H9 (cell line): ENCODE results near the gene TTC28. TPM values are rescaled to one million over a fixed set of nuclear protein-coding genes. Genes with fewer than 3 reads are reported as not detected.

Experiments
- DNase-seq: peaks from one replicate; pipeline ENCODE4 v3.0.0-alpha.2; 2017
- H2AFZ ChIP-seq: one replicate; pipeline ENCODE4 v1.6.1; 2013; ENCODE audit warnings: mild to moderate bottlenecking, low read length, control low read depth, moderate library complexity
- H2AK5ac ChIP-seq: 2 replicates; pipeline ENCODE4 v1.6.1; 2013; ENCODE audit warnings: low read length, control low read depth, mixed read lengths; ENCODE audit not compliant: insufficient read length
- H2BK120ac ChIP-seq: one replicate; pipeline ENCODE4 v1.6.1; 2013; ENCODE audit warnings: low read depth, mild to moderate bottlenecking, low read length, control low read depth, inconsistent platforms; ENCODE audit not compliant: poor library complexity, severe bottlenecking
- H2BK12ac ChIP-seq: 2 replicates; pipeline ENCODE4 v1.6.1; 2013; ENCODE audit warnings: low read length, control low read depth, mixed read lengths, low read depth; ENCODE audit not compliant: insufficient read length
- H2BK15ac ChIP-seq: 2 replicates; pipeline ENCODE4 v1.6.1; 2013; ENCODE audit warnings: low read depth, low read length, control low read depth
- H2BK20ac ChIP-seq: one replicate; pipeline ENCODE4 v1.6.1; 2013; ENCODE audit warnings: low read depth, mild to moderate bottlenecking, low read length, control low read depth, inconsistent platforms; ENCODE audit not compliant: poor library complexity, severe bottlenecking
- H2BK5ac ChIP-seq: 2 replicates; pipeline ENCODE4 v1.6.1; 2013; ENCODE audit warnings: low read length, control low read depth, mixed read lengths; ENCODE audit not compliant: insufficient read length
- H3K14ac ChIP-seq: 2 replicates; pipeline ENCODE4 v1.6.1; 2013; ENCODE audit warnings: low read length, control low read depth; ENCODE audit not compliant: insufficient read depth
- H3K18ac ChIP-seq: 2 replicates; pipeline ENCODE4 v1.6.1; 2013; ENCODE audit warnings: low read depth, mild to moderate bottlenecking, mixed read lengths, low read length, control low read depth; ENCODE audit not compliant: insufficient read length
- H3K23ac ChIP-seq: 2 replicates; pipeline ENCODE4 v1.6.1; 2013; ENCODE audit warnings: low read length, control low read depth, mixed read lengths, low read depth; ENCODE audit not compliant: insufficient read length
- H3K23me2 ChIP-seq: 2 replicates; pipeline ENCODE4 v1.6.1; 2013; ENCODE audit warnings: low read depth, mild to moderate bottlenecking, mixed read lengths, low read length, control low read depth; ENCODE audit not compliant: insufficient read length, poor library complexity, severe bottlenecking
- H3K27ac ChIP-seq: 2 replicates; pipeline ENCODE4 v1.5.1; 2013; ENCODE audit warnings: low read length, control low read depth, mixed read lengths, low read depth; ENCODE audit not compliant: insufficient read length
- H3K27me3 ChIP-seq: 2 replicates; pipeline ENCODE4 v1.6.1; 2013; ENCODE audit warnings: low read length, control low read depth, inconsistent platforms; ENCODE audit not compliant: insufficient read depth
- H3K4ac ChIP-seq: 2 replicates; pipeline ENCODE4 v1.6.1; 2013; ENCODE audit warnings: low read depth, mild to moderate bottlenecking, control low read depth, inconsistent platforms, low read length, moderate library complexity
- H3K4me1 ChIP-seq: 2 replicates; pipeline ENCODE4 v1.6.1; 2013; ENCODE audit warnings: low read length, control low read depth, inconsistent platforms; ENCODE audit not compliant: insufficient read depth
- H3K4me2 ChIP-seq: 2 replicates; pipeline ENCODE4 v1.6.1; 2013; ENCODE audit warnings: low read length, control low read depth, mixed read lengths; ENCODE audit not compliant: insufficient read length, insufficient read depth
- H3K56ac ChIP-seq: 2 replicates; pipeline ENCODE4 v1.6.1; 2013; ENCODE audit warnings: low read depth, mild to moderate bottlenecking, mixed read lengths, low read length, control low read depth; ENCODE audit not compliant: insufficient read length
- H3K79me1 ChIP-seq: 2 replicates; pipeline ENCODE4 v1.6.1; 2013; ENCODE audit warnings: low read depth, mild to moderate bottlenecking, moderate library complexity, low read length, control low read depth, inconsistent platforms; ENCODE audit not compliant: insufficient read depth, poor library complexity, severe bottlenecking
- H3K79me2 ChIP-seq: 2 replicates; pipeline ENCODE4 v1.6.1; 2013; ENCODE audit warnings: low read length, control low read depth, inconsistent platforms; ENCODE audit not compliant: insufficient read depth
- H3K9ac ChIP-seq: 2 replicates; pipeline ENCODE4 v1.6.1; 2013; ENCODE audit warnings: low read length, control low read depth, mixed read lengths; ENCODE audit not compliant: insufficient read length; ENCODE audit errors: extremely low read depth
- H3K9me3 ChIP-seq: one replicate; pipeline ENCODE4 v1.6.1; 2013; ENCODE audit warnings: low read depth, low read length, inconsistent platforms; ENCODE audit not compliant: control insufficient read depth
- H3T11ph ChIP-seq: one replicate; pipeline ENCODE4 v1.6.1; 2013; ENCODE audit warnings: mild to moderate bottlenecking, low read length, control low read depth, inconsistent platforms
- H4K20me1 ChIP-seq: one replicate; pipeline ENCODE4 v1.6.1; 2013; ENCODE audit not compliant: control insufficient read depth, insufficient read length, insufficient read depth
- H4K5ac ChIP-seq: 2 replicates; pipeline ENCODE4 v1.6.1; 2013; ENCODE audit warnings: low read depth, mild to moderate bottlenecking, mixed read lengths, low read length, control low read depth; ENCODE audit not compliant: insufficient read length
- H4K8ac ChIP-seq: replicated peaks from 2 replicates; pipeline ENCODE4 v1.6.1; 2013; ENCODE audit warnings: low read length, control low read depth, mixed read lengths, low read depth; ENCODE audit not compliant: insufficient read length
- H4K91ac ChIP-seq: 2 replicates; pipeline ENCODE4 v1.6.1; 2013; ENCODE audit warnings: low read depth, mild to moderate bottlenecking, moderate library complexity, mixed read lengths, low read length, control low read depth; ENCODE audit not compliant: insufficient read length
- H3K27ac Mint-ChIP-seq, 3 experiments: 2 replicates in 2 of 3; 3 replicates in 1 of 3; pipeline ENCODE4 v1.8.0; 2020 to 2021; ENCODE audit warnings: mixed read lengths in 3 of 3, mild to moderate bottlenecking in 1 of 3, moderate library complexity in 1 of 3
- H3K27me3 Mint-ChIP-seq: 2 replicates; pipeline ENCODE4 v1.8.0; 2021; ENCODE audit warnings: low read depth, mild to moderate bottlenecking, moderate library complexity, mixed read lengths
- H3K36me3 Mint-ChIP-seq, 3 experiments: 2 replicates in 2 of 3; 3 replicates in 1 of 3; pipeline ENCODE4 v1.8.0; 2020 to 2021; ENCODE audit warnings: low read depth in 3 of 3, mixed read lengths in 3 of 3; ENCODE audit not compliant: insufficient read depth in 1 of 3
- H3K4me1 Mint-ChIP-seq, 2 experiments: 2 replicates each; pipeline ENCODE4 v1.8.0; 2020; ENCODE audit warnings: mixed read lengths in 2 of 2
- H3K4me3 Mint-ChIP-seq, 2 experiments: 2 replicates in 1 of 2; 3 replicates in 1 of 2; pipeline ENCODE4 v1.8.0; 2020 to 2021; ENCODE audit warnings: mild to moderate bottlenecking in 2 of 2, mixed read lengths in 2 of 2, moderate library complexity in 1 of 2
- H3K9me3 Mint-ChIP-seq, 2 experiments: 2 replicates in 1 of 2; 3 replicates in 1 of 2; pipeline ENCODE4 v1.8.0; 2020; ENCODE audit warnings: mild to moderate bottlenecking in 2 of 2, mixed read lengths in 2 of 2, moderate library complexity in 1 of 2
- WGBS: extraction: QIAGEN DNeasy Blood & Tissue Kit; methylation state at CpG from one replicate; pipeline ENCODE4 v1.1.7; 2013; ENCODE audit warnings: missing lambda C conversion rate, low lambda C conversion rate, mixed read lengths; ENCODE audit not compliant: insufficient read length; ENCODE audit errors: extremely low coverage; 5-methylcytosine and 5-hydroxymethylcytosine counted together
- total RNA-seq: library from RNA; stranded (reverse); gene quantifications from 2 replicates; pipeline ENCODE4 v1.2.1, GENCODE V29; 2021
- TF ChIP-seq, protein P1 (sequence below): fragments of 200-600 bp; sonication (generic); conservative IDR thresholded peaks from 3 replicates; pipeline ENCODE4 v1.8.0; 2021; ENCODE audit warnings: antibody characterized with exemption, mild to moderate bottlenecking

Gene TTC28
- total RNA-seq, 1 experiment from 2014 or later = 13.6 TPM

DNA sequence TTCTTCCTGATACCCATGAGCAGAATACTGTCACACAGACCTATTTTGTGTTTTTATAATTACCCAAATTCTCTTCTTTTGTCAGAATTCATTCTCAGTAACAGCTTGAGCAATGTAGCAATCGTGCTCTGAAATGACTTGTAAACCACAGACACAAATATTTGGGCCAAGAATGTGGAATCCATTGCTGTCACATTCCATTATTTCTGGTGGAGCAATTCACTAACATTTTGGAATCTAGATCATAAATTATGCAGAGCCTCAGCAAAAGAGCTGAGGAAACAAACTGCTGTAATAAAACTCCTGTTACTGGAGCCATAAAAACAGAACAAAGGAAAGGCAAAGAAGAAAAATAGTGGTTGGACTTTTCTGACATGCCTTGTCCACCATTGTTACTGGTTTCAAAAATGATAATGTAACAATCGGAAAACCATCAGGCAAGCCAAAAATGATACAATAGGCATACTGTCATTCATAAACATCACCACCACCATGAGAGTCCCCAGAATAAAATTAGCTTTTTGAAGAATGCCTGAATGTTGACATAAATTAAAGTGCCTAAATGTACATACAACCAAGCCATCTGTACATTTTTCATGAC lies 537.2 kb downstream of the TTC28 start:
- Histone ChIP-seq H4K91ac (no peak overlapping the region), H3K79me1 (no peaks in the 10 kb centered on the region), H2AK5ac (no peak overlapping the region), H2BK120ac (no peak overlapping the region), H3K23ac (no peak overlapping the region), H3K56ac (no peak overlapping the region), H3K9ac (no peak overlapping the region), H2BK15ac (no peak overlapping the region), H2BK5ac (no peak overlapping the region), H3K27ac (no peak overlapping the region), H2AFZ (no peak overlapping the region), H4K20me1 (no peaks in the 10 kb centered on the region), H2BK20ac (no peak overlapping the region), H3K23me2 (no peaks in the 10 kb centered on the region), H3K27me3 (no peaks in the 10 kb centered on the region), H3K4ac (no peak overlapping the region), H4K8ac (no peak overlapping the region), H3K18ac (no peak overlapping the region), H3K14ac (no peak overlapping the region), H3K9me3 (no peaks in the 10 kb centered on the region), H3K4me1 (no peaks in the 10 kb centered on the region; the same call in 1 of the 2 replicates), H2BK12ac (no peak overlapping the region), H3K79me2 (no peaks in the 10 kb centered on the region), H3T11ph (no peak overlapping the region), H3K4me2 (no peak overlapping the region), H4K5ac (no peak overlapping the region)
- no peaks in the 10 kb centered on the region for H3K36me3 Mint-ChIP-seq
- no CpG with 5 or more reads among the region's 2 CpGs for WGBS
- no peak for DNase-seq
- peaks cover 25 to 41% of the 10 kb centered on the region in 2 experiments for H3K4me1 Mint-ChIP-seq
- H3K4me3 Mint-ChIP-seq = no peak overlapping the region
- TF ChIP-seq, protein P1, sequence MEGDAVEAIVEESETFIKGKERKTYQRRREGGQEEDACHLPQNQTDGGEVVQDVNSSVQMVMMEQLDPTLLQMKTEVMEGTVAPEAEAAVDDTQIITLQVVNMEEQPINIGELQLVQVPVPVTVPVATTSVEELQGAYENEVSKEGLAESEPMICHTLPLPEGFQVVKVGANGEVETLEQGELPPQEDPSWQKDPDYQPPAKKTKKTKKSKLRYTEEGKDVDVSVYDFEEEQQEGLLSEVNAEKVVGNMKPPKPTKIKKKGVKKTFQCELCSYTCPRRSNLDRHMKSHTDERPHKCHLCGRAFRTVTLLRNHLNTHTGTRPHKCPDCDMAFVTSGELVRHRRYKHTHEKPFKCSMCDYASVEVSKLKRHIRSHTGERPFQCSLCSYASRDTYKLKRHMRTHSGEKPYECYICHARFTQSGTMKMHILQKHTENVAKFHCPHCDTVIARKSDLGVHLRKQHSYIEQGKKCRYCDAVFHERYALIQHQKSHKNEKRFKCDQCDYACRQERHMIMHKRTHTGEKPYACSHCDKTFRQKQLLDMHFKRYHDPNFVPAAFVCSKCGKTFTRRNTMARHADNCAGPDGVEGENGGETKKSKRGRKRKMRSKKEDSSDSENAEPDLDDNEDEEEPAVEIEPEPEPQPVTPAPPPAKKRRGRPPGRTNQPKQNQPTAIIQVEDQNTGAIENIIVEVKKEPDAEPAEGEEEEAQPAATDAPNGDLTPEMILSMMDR = no peak
- no peaks in the 10 kb centered on the region for H3K27me3 Mint-ChIP-seq
- no peaks in the 10 kb centered on the region for H3K9me3 Mint-ChIP-seq
- no peak overlapping the region for H3K27ac Mint-ChIP-seq
